Endothelial cell of umbilical vein (primary cell): ENCODE measurements around the gene ETV4. TPM values are rescaled to one million over a fixed set of nuclear protein-coding genes. Genes with fewer than 3 reads are reported as not detected.

Experiments used
- BruUV-seq: library from RNA; stranded (reverse); fragments of 400-500 nt; replicated peaks from 2 replicates; lab custom pipeline; 2021; lab: Mats Ljungman, UMichigan
- CTCF ChIA-PET: fragments of 300-600, 350-600 bp; sonication (Branson Sonifier 250); formaldehyde crosslinking; loops from one replicate; lab custom pipeline; 2021; ENCODE audit warnings: antibody characterized with exemption, inconsistent platforms; lab: Charles Lee
- POLR2A ChIA-PET: fragments of 300-600, 350-600 bp; sonication (Branson Sonifier 250); formaldehyde crosslinking; loops from one replicate; lab custom pipeline; 2021; ENCODE audit warnings: antibody characterized with exemption, inconsistent platforms; lab: Charles Lee
- DNase-seq: peaks from one replicate; pipeline ENCODE4 v3.0.0-alpha.2; 2011; ENCODE audit warnings: low read depth, low spot score
- FAIRE-seq: peaks from 2 replicates; lab custom pipeline; 2011; peaks lifted over from hg19 to GRCh38; lab: Jason Lieb, UNC
- H2AFZ ChIP-seq: 2 replicates; pipeline ENCODE4 v1.6.0; 2012; ENCODE audit warnings: low read depth, low read length, control low read depth, inconsistent platforms
- H3K27ac ChIP-seq: 2 replicates; pipeline ENCODE4 v1.5.1; 2011; ENCODE audit warnings: low read depth, mild to moderate bottlenecking, control low read depth, low read length, moderate library complexity; ENCODE audit not compliant: insufficient read depth
- H3K27me3 ChIP-seq, 2 experiments: 2 replicates each; pipeline versions ENCODE4 v1.6.0 to v1.6.1; 2011; ENCODE audit warnings: low read length in 2 of 2, mixed read lengths in 1 of 2; ENCODE audit not compliant: control insufficient read depth in 2 of 2, insufficient read depth in 2 of 2
- H3K36me3 ChIP-seq, 2 experiments: 2 replicates in 1 of 2; 3 replicates in 1 of 2; pipeline ENCODE4 v1.5.1; 2011; ENCODE audit warnings: low read length in 2 of 2, mild to moderate bottlenecking in 1 of 2, moderate library complexity in 1 of 2; ENCODE audit not compliant: control insufficient read depth in 2 of 2, insufficient read depth in 2 of 2; ENCODE audit errors: extremely low read depth in 1 of 2
- H3K4me1 ChIP-seq: 3 replicates; pipeline ENCODE4 v1.5.1; 2011; ENCODE audit warnings: mild to moderate bottlenecking, low read length; ENCODE audit not compliant: control insufficient read depth, insufficient read depth; ENCODE audit errors: extremely low read depth
- H3K4me2 ChIP-seq: 2 replicates; pipeline ENCODE4 v1.6.1; 2011; ENCODE audit warnings: low read length, control low read depth, mixed read lengths; ENCODE audit not compliant: insufficient read depth
- H3K4me3 ChIP-seq, 3 experiments: fragments of 200-600 bp in 1 of 3; sonication (generic), shearing (Covaris generic) in 1 of 3; replicated peaks in 1 of 3; 2 replicates each; pipeline ENCODE4 v1.5.1; 2011 to 2016; ENCODE audit warnings: control low read depth in 3 of 3, low read length in 3 of 3, mild to moderate bottlenecking in 2 of 3, inconsistent platforms in 1 of 3, low read depth in 1 of 3, moderate library complexity in 1 of 3; ENCODE audit not compliant: insufficient read depth in 1 of 3
- H3K79me2 ChIP-seq: 2 replicates; pipeline ENCODE4 v1.6.0; 2012; ENCODE audit warnings: low read length, inconsistent platforms; ENCODE audit not compliant: control insufficient read depth, insufficient read depth
- H3K9ac ChIP-seq: replicated peaks from 2 replicates; pipeline ENCODE3; 2011; ENCODE audit warnings: low read length, control low read depth; ENCODE audit not compliant: insufficient read depth; ENCODE audit errors: extremely low read depth
- H3K9me1 ChIP-seq: replicated peaks from 3 replicates; pipeline ENCODE4 v1.6.0; 2011; ENCODE audit warnings: mild to moderate bottlenecking, low read length; ENCODE audit not compliant: control insufficient read depth, insufficient read depth; ENCODE audit errors: extremely low read depth
- H3K9me3 ChIP-seq: replicated peaks from 2 replicates; pipeline ENCODE4 v1.5.1; 2012; ENCODE audit warnings: low read length, inconsistent platforms; ENCODE audit not compliant: control insufficient read depth, insufficient read depth
- H4K20me1 ChIP-seq: replicated peaks from 2 replicates; pipeline ENCODE3; 2011; ENCODE audit warnings: mild to moderate bottlenecking, low read length; ENCODE audit not compliant: control insufficient read depth, insufficient read depth; ENCODE audit errors: extremely low read depth
- EZH2 ChIP-seq: IDR thresholded peaks from 2 replicates; pipeline ENCODE4 v1.6.1; 2012; ENCODE audit warnings: borderline replicate concordance, low read depth, mild to moderate bottlenecking, moderate library complexity, low read length, inconsistent platforms; ENCODE audit not compliant: severe bottlenecking
- FOS ChIP-seq: IDR thresholded peaks from 2 replicates; pipeline ENCODE4 v1.6.1; 2011; ENCODE audit warnings: mild to moderate bottlenecking, low read length, moderate library complexity, borderline replicate concordance; ENCODE audit not compliant: insufficient read depth
- GATA2 ChIP-seq: IDR thresholded peaks from 2 replicates; pipeline ENCODE4 v1.7.0; 2011; ENCODE audit warnings: low read depth, mild to moderate bottlenecking, moderate library complexity, mixed read lengths, low read length; ENCODE audit not compliant: insufficient read length, insufficient read depth
- JUN ChIP-seq: IDR thresholded peaks from 2 replicates; pipeline ENCODE4 v1.6.1; 2011; ENCODE audit warnings: borderline replicate concordance, low read depth; ENCODE audit not compliant: insufficient read length, insufficient read depth
- MYC ChIP-seq: IDR thresholded peaks from one replicate; pipeline ENCODE4 v1.6.1; 2011; ENCODE audit warnings: mild to moderate bottlenecking, low read depth, low read length
- POLR2A ChIP-seq: IDR thresholded peaks from 2 replicates; pipeline ENCODE4 v1.6.1; 2012; ENCODE audit warnings: low read depth, mild to moderate bottlenecking, control low read depth, low read length
- POLR2AphosphoS5 ChIP-seq: IDR thresholded peaks from 2 replicates; pipeline ENCODE4 v1.6.1; 2012; ENCODE audit warnings: low read depth, mild to moderate bottlenecking, control low read depth, low read length, moderate library complexity; ENCODE audit not compliant: insufficient read depth
- dilution Hi-C: fragments of 300-500 bp; cut with MboI; formaldehyde crosslinking; loops from one replicate; pipeline ENCODE4 v1.15.0; 2019; ENCODE audit warnings: low sequenced_read_pairs; ENCODE audit not compliant: extremely low pct_ligation_motif_present
- intact Hi-C: fragments of 100-400 bp; cut with micrococcal nuclease; formaldehyde crosslinking; loops from one replicate; pipeline ENCODE4 v1.10.0; 2022
- polyA plus RNA-seq, 4 experiments: library from polyadenylated mRNA; depleted of rRNA in 3 of 4; stranded (reverse) in 3 of 4; unstranded in 1 of 4; fragments of >200 nt; gene quantifications; 2 replicates each; pipeline versions ENCODE4 v1.2.1 to v1.2.3, GENCODE V29; 2011 to 2012; ENCODE audit warnings: missing spikeins in 1 of 4
- total RNA-seq: library from RNA; stranded (reverse); gene quantifications from 2 replicates; pipeline ENCODE4 v1.2.3, GENCODE V29; 2021
- TF ChIP-seq, protein P1 (sequence below): IDR thresholded peaks from 2 replicates; pipeline ENCODE4 v1.6.1; 2011; ENCODE audit not compliant: insufficient read depth, insufficient read length
- TF ChIP-seq, protein P2 (sequence below), 2 donors: IDR thresholded peaks; 1 replicate in 1 of 2; 2 replicates in 1 of 2; pipeline ENCODE4 v1.5.1; 2011; ENCODE audit warnings: low read length in 2 of 2, mild to moderate bottlenecking in 2 of 2, moderate library complexity in 2 of 2, control low read depth in 1 of 2, inconsistent platforms in 1 of 2, low read depth in 1 of 2; ENCODE audit not compliant: insufficient read depth in 1 of 2; ENCODE audit errors: extremely low read depth in 1 of 2

The ETV4 gene
- total and polyA plus RNA-seq, 2 donors (not counting 3 experiments of a cell fraction or from before 2014, with no cell fraction given) = 7.3 to 32.2 TPM

DNA sequence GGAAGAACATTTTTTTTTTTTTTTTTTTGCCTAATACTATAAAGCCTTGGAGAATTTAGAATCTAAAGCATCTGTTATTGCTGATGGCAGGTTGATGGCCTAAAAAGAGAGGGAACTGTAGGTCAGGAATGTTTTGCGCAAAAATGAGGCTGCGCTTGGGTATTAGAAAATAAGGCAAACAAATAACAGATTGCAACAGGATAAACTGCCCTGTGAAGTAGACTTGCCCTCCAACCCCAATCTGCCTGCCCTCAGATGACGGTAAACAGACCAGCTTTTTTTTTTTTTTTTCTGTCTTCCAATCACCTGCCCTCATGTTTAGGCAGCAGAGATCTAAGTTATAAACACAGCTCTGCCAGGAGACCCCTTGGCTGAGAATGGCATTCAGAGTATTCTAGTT lies 66.2 kb downstream of the ETV4 start:
- H3K4me3 ChIP-seq = no peak overlapping the region
- H3K27ac ChIP-seq = no peak overlapping the region
- no peaks in the 10 kb centered on the region for H4K20me1 ChIP-seq
- CTCF ChIA-PET = interaction anchor here (0.7 to 12.1 kb wide), 2 partner anchors 81 to 872 kb away, joined by 4 to 434 read pairs; partner anchors contain the start of gene ARL4D
- no peak for DNase-seq
- H3K9ac ChIP-seq = no peak overlapping the region
- no peak overlapping the region for H3K4me2 ChIP-seq
- BruUV-seq = no TSS peak
- no peak for FAIRE-seq
- TF ChIP-seq, protein P1, sequence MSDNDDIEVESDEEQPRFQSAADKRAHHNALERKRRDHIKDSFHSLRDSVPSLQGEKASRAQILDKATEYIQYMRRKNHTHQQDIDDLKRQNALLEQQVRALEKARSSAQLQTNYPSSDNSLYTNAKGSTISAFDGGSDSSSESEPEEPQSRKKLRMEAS = no peak
- TF ChIP-seq MYC = no peak
- TF ChIP-seq FOS = no peak
- TF ChIP-seq POLR2AphosphoS5 = no peak
- TF ChIP-seq JUN = no peak
- no peak for TF ChIP-seq EZH2
- TF ChIP-seq GATA2 = no peak
- TF ChIP-seq, protein P2, sequence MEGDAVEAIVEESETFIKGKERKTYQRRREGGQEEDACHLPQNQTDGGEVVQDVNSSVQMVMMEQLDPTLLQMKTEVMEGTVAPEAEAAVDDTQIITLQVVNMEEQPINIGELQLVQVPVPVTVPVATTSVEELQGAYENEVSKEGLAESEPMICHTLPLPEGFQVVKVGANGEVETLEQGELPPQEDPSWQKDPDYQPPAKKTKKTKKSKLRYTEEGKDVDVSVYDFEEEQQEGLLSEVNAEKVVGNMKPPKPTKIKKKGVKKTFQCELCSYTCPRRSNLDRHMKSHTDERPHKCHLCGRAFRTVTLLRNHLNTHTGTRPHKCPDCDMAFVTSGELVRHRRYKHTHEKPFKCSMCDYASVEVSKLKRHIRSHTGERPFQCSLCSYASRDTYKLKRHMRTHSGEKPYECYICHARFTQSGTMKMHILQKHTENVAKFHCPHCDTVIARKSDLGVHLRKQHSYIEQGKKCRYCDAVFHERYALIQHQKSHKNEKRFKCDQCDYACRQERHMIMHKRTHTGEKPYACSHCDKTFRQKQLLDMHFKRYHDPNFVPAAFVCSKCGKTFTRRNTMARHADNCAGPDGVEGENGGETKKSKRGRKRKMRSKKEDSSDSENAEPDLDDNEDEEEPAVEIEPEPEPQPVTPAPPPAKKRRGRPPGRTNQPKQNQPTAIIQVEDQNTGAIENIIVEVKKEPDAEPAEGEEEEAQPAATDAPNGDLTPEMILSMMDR (IDR thresholded peaks at IDR 0.05; ENCODE audit: extremely low read depth in 1 of 2, insufficient read depth in 1 of 2, low read depth in 1 of 2, low read length in 2 of 2) = no peak
- no peak for TF ChIP-seq POLR2A
- H3K4me1 ChIP-seq = peaks cover 6% of the 10 kb centered on the region
- POLR2A ChIA-PET = no interaction called here
- H3K9me3 ChIP-seq = no peaks in the 10 kb centered on the region
- intact Hi-C loops (no loop called here), dilution Hi-C loops (no loop called here)
- no peaks in the 10 kb centered on the region for H3K36me3 ChIP-seq
- H2AFZ ChIP-seq = no peak overlapping the region
- no peaks in the 10 kb centered on the region for H3K9me1 ChIP-seq
- peaks cover 11% of the 10 kb centered on the region for H3K79me2 ChIP-seq
- peaks cover 2 to 3% of the 10 kb centered on the region in 2 experiments for H3K27me3 ChIP-seq

Other genes with a start within 250 kb of the ETV4 start
- 3.6 and 4.1 TPM in 2 replicates for gene ARL4D, start 147.3 kb downstream of the ETV4 start, total RNA-seq
- gene ARL4D, start 147.3 kb downstream of the ETV4 start, polyA plus RNA-seq = 3.8 and 5.3 TPM in 2 replicates
- 52.1 and 65.6 TPM in 2 replicates for gene DHX8, start 62.4 kb downstream of the ETV4 start, total RNA-seq
- 32.7 and 34.9 TPM in 2 replicates for gene DHX8, start 62.4 kb downstream of the ETV4 start, polyA plus RNA-seq
- gene MEOX1, start 115.6 kb upstream of the ETV4 start, total RNA-seq = 0.14 TPM in 1 of 2 replicates, not detected in the other
- gene MEOX1, start 115.6 kb upstream of the ETV4 start, polyA plus RNA-seq = 0.05 and 0.06 TPM in 2 replicates
- gene SOST, start 212.5 kb upstream of the ETV4 start, total RNA-seq = not detected in 2 replicates
- not detected in 2 replicates for gene SOST, start 212.5 kb upstream of the ETV4 start, polyA plus RNA-seq
- 51.4 and 57.7 TPM in 2 replicates for gene DUSP3, start 232.6 kb upstream of the ETV4 start, total RNA-seq
- gene DUSP3, start 232.6 kb upstream of the ETV4 start, polyA plus RNA-seq = 46.8 and 55.2 TPM in 2 replicates
- not detected in 2 replicates for gene CFAP97D1, start 234.1 kb upstream of the ETV4 start, total RNA-seq
- not detected in 2 replicates for gene CFAP97D1, start 234.1 kb upstream of the ETV4 start, polyA plus RNA-seq